ENCODE results near the gene CEP20. TPM values are rescaled to one million over a fixed set of nuclear protein-coding genes. Genes with fewer than 3 reads are reported as not detected.

Gene CEP20
- total and polyA plus RNA-seq, 8 donors = 22.7 to 44.6 (median 37.4) TPM

- Histone ChIP-seq H3K4me3 (no peak overlapping the region), H3K27ac (no peak overlapping the region), H3K36me3 (no peaks in the 10 kb centered on the region), H3K4me1 (no peaks in the 10 kb centered on the region), H3K27me3 (no peaks in the 10 kb centered on the region), H3K9me3 (peaks cover 0 to 10% of the 10 kb centered on the region in 2 donors)
- DNase-seq = no peak
- intact Hi-C loops (cut with DNase I) = no loop called here
- TF ChIP-seq CTCF (IDR thresholded peaks at IDR 0.05) = no peak
- ATAC-seq = no peak
These were observed 67.6 kb downstream of the CEP20 start for GRCh38 chr16:15820837-15821236.

GRCh38 chr16:15819046-15819445 lies 69.4 kb downstream of the CEP20 start:
- intact Hi-C loops (cut with DNase I) = no loop called here

GRCh38 chr16:15817446-15817845 lies 71.0 kb downstream of the CEP20 start:
- Histone ChIP-seq H3K27me3 (no peaks in the 10 kb centered on the region), H3K4me1 (no peaks in the 10 kb centered on the region), H3K4me3 (no peak overlapping the region), H3K9me3 (peaks cover 0 to 17% of the 10 kb centered on the region in 2 donors), H3K27ac (no peak overlapping the region), H3K36me3 (no peaks in the 10 kb centered on the region)
- intact Hi-C loops (cut with DNase I) = no loop called here
- no peak for DNase-seq
- no peak for ATAC-seq
- no peak for TF ChIP-seq CTCF (IDR thresholded peaks at IDR 0.05)

More at GRCh38 chr16:15819046-15819445, 69.4 kb downstream of the CEP20 start:
- Histone ChIP-seq H3K36me3 (no peaks in the 10 kb centered on the region), H3K9me3 (peaks cover 0 to 17% of the 10 kb centered on the region in 2 donors), H3K4me1 (no peaks in the 10 kb centered on the region), H3K27me3 (no peaks in the 10 kb centered on the region), H3K4me3 (no peak overlapping the region), H3K27ac (no peak overlapping the region)
- TF ChIP-seq CTCF (IDR thresholded peaks at IDR 0.05) = no peak
- ATAC-seq (no peak), DNase-seq (no peak)

GRCh38 chr16:15816228-15816627 lies 72.2 kb downstream of the CEP20 start:
- H3K4me1 ChIP-seq = peaks cover 6% of the 10 kb centered on the region in 2 donors
- H3K4me3 ChIP-seq = no peak overlapping the region
- peaks cover 0 to 17% of the 10 kb centered on the region in 2 donors for H3K9me3 ChIP-seq
- no peak overlapping the region for H3K27ac ChIP-seq
- no peaks in the 10 kb centered on the region for H3K36me3 ChIP-seq
- intact Hi-C loops (cut with DNase I) = no loop called here
- DNase-seq (no peak), ATAC-seq (no peak)
- no peaks in the 10 kb centered on the region for H3K27me3 ChIP-seq
- TF ChIP-seq CTCF (IDR thresholded peaks at IDR 0.05) = no peak

Other genes with a start within 250 kb of the CEP20 start
- gene MARF1, start 245.4 kb downstream of the CEP20 start, total RNA-seq = 10 to 100 TPM; 72.3 to 86.1 TPM
- gene MARF1, start 245.4 kb downstream of the CEP20 start, polyA plus RNA-seq (ENCODE audit: insufficient read length in 6 of 6) = 10 to 100 TPM; 60.1 to 78.2 (median 67.6) TPM
- 10 to 100 TPM; 37.1 to 37.6 TPM for gene NDE1, start 238.4 kb downstream of the CEP20 start, total RNA-seq
- gene NDE1, start 238.4 kb downstream of the CEP20 start, polyA plus RNA-seq (ENCODE audit: insufficient read length in 6 of 6) = 10 to 100 TPM; 46.6 to 71.7 (median 54.0) TPM
- 10 to 100 TPM; 47.3 to 94.8 TPM for gene MYH11, start 31.6 kb downstream of the CEP20 start, total RNA-seq
- gene MYH11, start 31.6 kb downstream of the CEP20 start, polyA plus RNA-seq (ENCODE audit: insufficient read length in 6 of 6) = 100 to 1,000 TPM in 5 of 6 donors, 10 to 100 TPM in 1; 80.3 to 208 (median 142) TPM
- 10 to 100 TPM; 33.3 to 44.6 TPM for gene ABCC1, start 61.0 kb upstream of the CEP20 start, total RNA-seq
- 10 to 100 TPM; 29.3 to 32.5 (median 31.0) TPM for gene ABCC1, start 61.0 kb upstream of the CEP20 start, polyA plus RNA-seq (ENCODE audit: insufficient read length in 6 of 6)

All from left lung (tissue), 10 donors.